H1 (cell line): Measurements from ENCODE around the gene TINCR. TPM values are rescaled to one million over a fixed set of nuclear protein-coding genes. Genes with fewer than 3 reads are reported as not detected.

ENCODE experiments used
- CTCF ChIA-PET: fragments of 300-600 bp; sonication (Branson Sonifier 250); formaldehyde crosslinking; loops from one replicate; lab custom pipeline; 2021; ENCODE audit not compliant: partially characterized antibody; lab: Charles Lee
- POLR2A ChIA-PET: fragments of 300-600 bp; sonication (Branson Sonifier 250); formaldehyde crosslinking; loops from one replicate; lab custom pipeline; 2021; ENCODE audit warnings: inconsistent platforms; ENCODE audit not compliant: partially characterized antibody; lab: Charles Lee
- DNase-seq, 2 experiments: peaks; one replicate each; pipeline versions ENCODE4 v3.0.0 to v3.0.0-alpha.2; 2010 to 2022; ENCODE audit warnings: low spot score in 2 of 2, low read depth in 1 of 2, mixed read lengths in 1 of 2
- FAIRE-seq: peaks from 2 replicates; lab custom pipeline; 2011; peaks lifted over from hg19 to GRCh38; lab: Jason Lieb, UNC
- H2AFZ ChIP-seq: 2 replicates; pipeline ENCODE4 v1.8.1; 2012; ENCODE audit warnings: low read length, inconsistent platforms
- H2AK5ac ChIP-seq: 2 replicates; pipeline ENCODE4 v1.6.1; 2013; ENCODE audit warnings: low read depth, low read length
- H2BK120ac ChIP-seq: replicated peaks from 2 replicates; pipeline ENCODE3; 2013; ENCODE audit warnings: low read depth, low read length, inconsistent platforms
- H2BK12ac ChIP-seq: 2 replicates; pipeline ENCODE4 v1.6.1; 2013; ENCODE audit warnings: low read depth, low read length
- H2BK15ac ChIP-seq: 2 replicates; pipeline ENCODE4 v1.6.1; 2013; ENCODE audit warnings: low read length
- H2BK20ac ChIP-seq: 2 replicates; pipeline ENCODE4 v1.6.1; 2013; ENCODE audit warnings: low read length
- H2BK5ac ChIP-seq: 2 replicates; pipeline ENCODE4 v1.6.1; 2013; ENCODE audit warnings: low read depth, low read length
- H3K14ac ChIP-seq: 2 replicates; pipeline ENCODE4 v1.6.1; 2013; ENCODE audit warnings: inconsistent platforms; ENCODE audit not compliant: insufficient read length
- H3K18ac ChIP-seq: 2 replicates; pipeline ENCODE4 v1.6.1; 2013; ENCODE audit warnings: low read length; ENCODE audit errors: extremely low read depth
- H3K23ac ChIP-seq: 2 replicates; pipeline ENCODE4 v1.6.1; 2013; ENCODE audit warnings: inconsistent platforms; ENCODE audit not compliant: insufficient read length
- H3K23me2 ChIP-seq: 2 replicates; pipeline ENCODE4 v1.6.1; 2013; ENCODE audit warnings: low read depth, low read length
- H3K27ac ChIP-seq: 2 replicates; pipeline ENCODE4 v1.6.1; 2011; ENCODE audit warnings: low read depth, low read length, inconsistent platforms
- H3K27me3 ChIP-seq, 4 experiments: replicated peaks in 1 of 4; 1 replicate in 1 of 4; 2 replicates in 3 of 4; pipeline versions ENCODE4 v1.6.1 to v1.8.1; 2011 to 2013; ENCODE audit warnings: low read length in 3 of 4, mild to moderate bottlenecking in 3 of 4, inconsistent platforms in 2 of 4, mixed read lengths in 2 of 4, moderate library complexity in 1 of 4; ENCODE audit not compliant: control insufficient read depth in 3 of 4, insufficient read depth in 3 of 4; ENCODE audit errors: extremely low read depth in 1 of 4
- H3K36me3 ChIP-seq, 4 experiments: 2 replicates each; pipeline versions ENCODE4 v1.6.1 to v1.8.1; 2011 to 2013; ENCODE audit warnings: mild to moderate bottlenecking in 4 of 4, low read length in 3 of 4, moderate library complexity in 2 of 4, control low read depth in 1 of 4, inconsistent platforms in 1 of 4; ENCODE audit not compliant: insufficient read depth in 4 of 4, control insufficient read depth in 2 of 4
- H3K4ac ChIP-seq: replicated peaks from 2 replicates; pipeline ENCODE3; 2013; ENCODE audit warnings: low read length, low read depth, mixed read lengths, inconsistent platforms; ENCODE audit not compliant: insufficient read length
- H3K4me1 ChIP-seq, 4 experiments: replicated peaks in 1 of 4; 1 replicate in 1 of 4; 2 replicates in 3 of 4; pipeline versions ENCODE4 v1.6.1 to v1.8.1; 2011 to 2013; ENCODE audit warnings: low read length in 3 of 4, inconsistent platforms in 2 of 4, mixed read lengths in 1 of 4; ENCODE audit not compliant: insufficient read depth in 4 of 4, control insufficient read depth in 3 of 4
- H3K4me2 ChIP-seq, 2 experiments: 2 replicates each; pipeline versions ENCODE4 v1.6.1 to v1.8.1; 2011 to 2013; ENCODE audit warnings: low read depth in 2 of 2, low read length in 2 of 2, control low read depth in 1 of 2, inconsistent platforms in 1 of 2, mild to moderate bottlenecking in 1 of 2; ENCODE audit not compliant: insufficient read depth in 1 of 2
- H3K4me3 ChIP-seq, 4 experiments: fragments of 200-600, 300-600 bp in 1 of 4; sonication (generic), shearing (Covaris generic), sonication (Bioruptor Twin) in 1 of 4; 2 replicates each; pipeline versions ENCODE4 v1.5.1 to v1.8.1; 2011 to 2016; ENCODE audit warnings: low read length in 4 of 4, low read depth in 3 of 4, control low read depth in 2 of 4, inconsistent platforms in 2 of 4, mild to moderate bottlenecking in 2 of 4, mixed read lengths in 1 of 4, moderate library complexity in 1 of 4; ENCODE audit not compliant: insufficient read depth in 2 of 4; ENCODE audit errors: extremely low read depth in 1 of 4
- H3K56ac ChIP-seq: replicated peaks from 2 replicates; pipeline ENCODE3; 2013; ENCODE audit warnings: low read depth, mild to moderate bottlenecking, mixed read lengths, low read length, inconsistent platforms; ENCODE audit not compliant: insufficient read length
- H3K79me1 ChIP-seq: 2 replicates; pipeline ENCODE4 v1.6.1; 2013; ENCODE audit warnings: low read depth, low read length, control low read depth
- H3K79me2 ChIP-seq, 2 experiments: 2 replicates each; pipeline versions ENCODE4 v1.6.1 to v1.8.1; 2012 to 2013; ENCODE audit warnings: low read length in 2 of 2, mild to moderate bottlenecking in 2 of 2, inconsistent platforms in 1 of 2; ENCODE audit not compliant: insufficient read depth in 2 of 2, control insufficient read depth in 1 of 2
- H3K9ac ChIP-seq, 4 experiments: replicated peaks in 1 of 4; 1 replicate in 1 of 4; 2 replicates in 3 of 4; pipeline versions ENCODE4 v1.6.1 to v1.8.1; 2011 to 2013; ENCODE audit warnings: low read depth in 3 of 4, low read length in 3 of 4, control low read depth in 2 of 4, mild to moderate bottlenecking in 2 of 4, moderate library complexity in 2 of 4, inconsistent platforms in 1 of 4; ENCODE audit errors: extremely low read depth in 1 of 4
- H3K9me3 ChIP-seq, 2 experiments: 2 replicates each; pipeline versions ENCODE4 v1.6.1 to v1.8.1; 2012 to 2013; ENCODE audit warnings: mild to moderate bottlenecking in 2 of 2, moderate library complexity in 2 of 2, control low read depth in 1 of 2, inconsistent platforms in 1 of 2, low read depth in 1 of 2, low read length in 1 of 2, mixed read lengths in 1 of 2; ENCODE audit not compliant: insufficient read depth in 2 of 2
- H4K20me1 ChIP-seq, 2 experiments: replicated peaks in 1 of 2; 2 replicates each; pipeline versions ENCODE3 to v1.8.1; 2011 to 2013; ENCODE audit warnings: inconsistent platforms in 2 of 2, low read length in 2 of 2, mild to moderate bottlenecking in 1 of 2; ENCODE audit not compliant: insufficient read depth in 2 of 2, control insufficient read depth in 1 of 2
- H4K5ac ChIP-seq: 2 replicates; pipeline ENCODE4 v1.6.1; 2013; ENCODE audit warnings: low read length, low read depth, mixed read lengths, inconsistent platforms; ENCODE audit not compliant: insufficient read length
- H4K8ac ChIP-seq: 2 replicates; pipeline ENCODE4 v1.8.0; 2013; ENCODE audit warnings: mild to moderate bottlenecking, moderate library complexity, low read length, inconsistent platforms; ENCODE audit not compliant: insufficient read depth; ENCODE audit errors: extremely low read depth
- H4K91ac ChIP-seq: replicated peaks from 2 replicates; pipeline ENCODE3; 2013; ENCODE audit warnings: low read length, mixed read lengths, inconsistent platforms; ENCODE audit not compliant: insufficient read length
- BCL11A ChIP-seq, 2 experiments: IDR thresholded peaks; one replicate each; pipeline ENCODE4 v1.6.1; 2011; ENCODE audit warnings: low read depth in 2 of 2, low read length in 2 of 2, mild to moderate bottlenecking in 2 of 2
- CREB1 ChIP-seq: IDR thresholded peaks from 2 replicates; pipeline ENCODE4 v1.6.1; 2012; ENCODE audit warnings: inconsistent platforms
- CTBP2 ChIP-seq: IDR thresholded peaks from 2 replicates; pipeline ENCODE4 v1.7.0; 2011; ENCODE audit warnings: borderline replicate concordance, mild to moderate bottlenecking, moderate library complexity, mixed read lengths, low read length; ENCODE audit not compliant: insufficient read depth, insufficient read length
- EP300 ChIP-seq, 2 experiments: IDR thresholded peaks; 1 replicate in 1 of 2; 2 replicates in 1 of 2; pipeline ENCODE4 v1.6.1; 2011 to 2012; ENCODE audit warnings: low read depth in 2 of 2, low read length in 2 of 2, mild to moderate bottlenecking in 2 of 2, borderline replicate concordance in 1 of 2, inconsistent platforms in 1 of 2, moderate library complexity in 1 of 2
- KDM4A ChIP-seq: IDR thresholded peaks from one replicate; pipeline ENCODE4 v1.7.1; 2012; ENCODE audit warnings: low read depth, mild to moderate bottlenecking, moderate library complexity, low read length, inconsistent platforms; ENCODE audit not compliant: severe bottlenecking
- POLR2A ChIP-seq, 2 experiments: IDR thresholded peaks; 1 replicate in 1 of 2; 2 replicates in 1 of 2; pipeline ENCODE4 v1.6.1; 2011; ENCODE audit warnings: low read depth in 2 of 2, low read length in 2 of 2, mild to moderate bottlenecking in 2 of 2; ENCODE audit errors: control extremely low read depth in 1 of 2
- RAD21 ChIP-seq, 2 experiments: IDR thresholded peaks in 1 of 2; conservative IDR thresholded peaks in 1 of 2; 2 replicates each; pipeline ENCODE4 v1.6.1; 2011; ENCODE audit warnings: low read depth in 2 of 2, low read length in 2 of 2, improper control_type of control experiment in 1 of 2, inconsistent platforms in 1 of 2, mild to moderate bottlenecking in 1 of 2, moderate library complexity in 1 of 2
- SP4 ChIP-seq: IDR thresholded peaks from 2 replicates; pipeline ENCODE4 v1.6.1; 2012; ENCODE audit warnings: low read length, inconsistent platforms
- TAF1 ChIP-seq: IDR thresholded peaks from 2 replicates; pipeline ENCODE4 v1.6.1; 2011; ENCODE audit warnings: mild to moderate bottlenecking, low read depth, low read length
- TBP ChIP-seq: IDR thresholded peaks from 2 replicates; pipeline ENCODE4 v1.6.1; 2011; ENCODE audit warnings: low read depth, low read length, improper control_type of control experiment
- WGBS, 2 experiments: shearing (Covaris generic) in 1 of 2; methylation state at CpG; one replicate each; pipeline versions ENCODE4 v1.1.6 to v1.1.7; 2013 to 2015; ENCODE audit warnings: low lambda C conversion rate in 2 of 2, mixed read lengths in 2 of 2, inconsistent platforms in 1 of 2, low coverage in 1 of 2, missing lambda C conversion rate in 1 of 2; ENCODE audit not compliant: insufficient replicate concordance in 2 of 2, insufficient coverage in 1 of 2, insufficient read length in 1 of 2; ENCODE audit errors: extremely low coverage in 1 of 2, missing lambda C conversion rate in 1 of 2; 5-methylcytosine and 5-hydroxymethylcytosine counted together
- polyA plus RNA-seq, 7 experiments: library from polyadenylated mRNA; depleted of rRNA in 3 of 7; stranded (reverse) in 5 of 7; unstranded in 2 of 7; fragments of >200 nt in 5 of 7; fragments of 200-250 nt in 2 of 7; gene quantifications; 1 replicate in 5 of 7; 2 replicates in 1 of 7; 4 replicates in 1 of 7; pipeline versions ENCODE4 v1.2.1 to v1.2.3, GENCODE V29; 2011 to 2013; ENCODE audit warnings: missing spikeins in 2 of 7, mixed read lengths in 2 of 7
- total RNA-seq: library from RNA; stranded (reverse); fragmentation: NEBNext Ultra II Directional; extraction: Animal tissue kit (Norgen Biotek cat#: 25700); gene quantifications from 2 replicates; pipeline ENCODE4 v1.2.1, GENCODE V29; 2021
- TF ChIP-seq, protein P1 (sequence below): IDR thresholded peaks from 2 replicates; pipeline ENCODE4 v1.6.1; 2011; ENCODE audit warnings: low read length, improper control_type of control experiment

Gene TINCR
- total and polyA plus RNA-seq, 2 of the 8 experiments (the other 6 are each of a cell fraction or from before 2014, with no cell fraction given), result 0.52 to 1.4 TPM

- H3K18ac ChIP-seq, result no peak overlapping the region
- no peaks in the 10 kb centered on the region for H3K79me1 ChIP-seq
- no peak overlapping the region for H2BK5ac ChIP-seq
- H3K79me2 ChIP-seq, result no peaks in the 10 kb centered on the region
- no peak overlapping the region for H3K27ac ChIP-seq
- no peak overlapping the region for H4K91ac ChIP-seq
- no peak overlapping the region for H2BK120ac ChIP-seq
- DNase-seq (no peak), FAIRE-seq (no peak)
- H2AFZ ChIP-seq, result no peak overlapping the region
- no peak overlapping the region for H2BK20ac ChIP-seq
- H3K23me2 ChIP-seq, result peaks cover 2% of the 10 kb centered on the region; the same call in 1 of the 2 replicates
- WGBS, 2 experiments, result 77% methylated on average over 14 of the region's 14 CpGs; no CpG with 5 or more reads in 1 of the 2 experiments
- no peak overlapping the region for H2BK12ac ChIP-seq
- no peak overlapping the region for H3K9ac ChIP-seq
- ChIA-PET CTCF (interaction anchor here (0.6 to 12.1 kb wide), 19 partner anchors 9 to 187 kb away, joined by 3 to 206 read pairs (median 4); no protein-coding TSS in a partner anchor), POLR2A (interaction anchor here (0.7 to 0.9 kb wide), 3 partner anchors 21 to 127 kb away, joined by 3 to 5 read pairs (median 3); no protein-coding TSS in a partner anchor)
- H3K56ac ChIP-seq, result no peak overlapping the region
- H3K4ac ChIP-seq, result no peak overlapping the region
- H4K5ac ChIP-seq, result no peak overlapping the region
- H3K14ac ChIP-seq, result no peak overlapping the region
- H4K8ac ChIP-seq, result no peak overlapping the region
- H3K9me3 ChIP-seq, result peaks cover 5 to 8% of the 10 kb centered on the region in 2 experiments; a peak in 3 of 4 replicates
- peaks cover 0 to 9% (median 3%) of the 10 kb centered on the region in 4 experiments; a peak in 3 of 7 replicates for H3K4me1 ChIP-seq
- H3K4me2 ChIP-seq, result no peak overlapping the region
- H4K20me1 ChIP-seq, result no peaks in the 10 kb centered on the region
- H3K36me3 ChIP-seq, result no peaks in the 10 kb centered on the region
- peaks cover 0 to 17% (median 14%) of the 10 kb centered on the region in 4 experiments; a peak in 6 of 7 replicates for H3K27me3 ChIP-seq
- no peak overlapping the region for H3K4me3 ChIP-seq
- no peak overlapping the region for H2AK5ac ChIP-seq
- H2BK15ac ChIP-seq, result no peak overlapping the region
- no peak overlapping the region for H3K23ac ChIP-seq
- TF ChIP-seq BCL11A (IDR thresholded peaks at IDR 0.05; ENCODE audit: low read depth in 2 of 2, low read length in 2 of 2) (no peak), EP300 (IDR thresholded peaks at IDR 0.05; ENCODE audit: borderline replicate concordance in 1 of 2, low read depth in 2 of 2, low read length in 2 of 2) (no peak), SP4 (no peak), POLR2A (IDR thresholded peaks at IDR 0.05; ENCODE audit: control extremely low read depth in 1 of 2, low read depth in 2 of 2, low read length in 2 of 2) (no peak), TBP (no peak), TAF1 (no peak), KDM4A (no peak), CREB1 (no peak), RAD21 (IDR thresholded peaks at IDR 0.05 in 1 of 2, conservative IDR thresholded peaks at IDR 0.05 in 1 of 2; ENCODE audit: low read depth in 2 of 2, low read length in 2 of 2) (no peak), CTBP2 (no peak)
- TF ChIP-seq, protein P1, sequence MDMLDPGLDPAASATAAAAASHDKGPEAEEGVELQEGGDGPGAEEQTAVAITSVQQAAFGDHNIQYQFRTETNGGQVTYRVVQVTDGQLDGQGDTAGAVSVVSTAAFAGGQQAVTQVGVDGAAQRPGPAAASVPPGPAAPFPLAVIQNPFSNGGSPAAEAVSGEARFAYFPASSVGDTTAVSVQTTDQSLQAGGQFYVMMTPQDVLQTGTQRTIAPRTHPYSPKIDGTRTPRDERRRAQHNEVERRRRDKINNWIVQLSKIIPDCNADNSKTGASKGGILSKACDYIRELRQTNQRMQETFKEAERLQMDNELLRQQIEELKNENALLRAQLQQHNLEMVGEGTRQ, result no peak
Measured at GRCh38 chr19:5563935-5564612, 3.7 kb downstream of the TINCR start.
